ENCODE measurements around the gene PIGQ.

PIGQ gene

DNA sequence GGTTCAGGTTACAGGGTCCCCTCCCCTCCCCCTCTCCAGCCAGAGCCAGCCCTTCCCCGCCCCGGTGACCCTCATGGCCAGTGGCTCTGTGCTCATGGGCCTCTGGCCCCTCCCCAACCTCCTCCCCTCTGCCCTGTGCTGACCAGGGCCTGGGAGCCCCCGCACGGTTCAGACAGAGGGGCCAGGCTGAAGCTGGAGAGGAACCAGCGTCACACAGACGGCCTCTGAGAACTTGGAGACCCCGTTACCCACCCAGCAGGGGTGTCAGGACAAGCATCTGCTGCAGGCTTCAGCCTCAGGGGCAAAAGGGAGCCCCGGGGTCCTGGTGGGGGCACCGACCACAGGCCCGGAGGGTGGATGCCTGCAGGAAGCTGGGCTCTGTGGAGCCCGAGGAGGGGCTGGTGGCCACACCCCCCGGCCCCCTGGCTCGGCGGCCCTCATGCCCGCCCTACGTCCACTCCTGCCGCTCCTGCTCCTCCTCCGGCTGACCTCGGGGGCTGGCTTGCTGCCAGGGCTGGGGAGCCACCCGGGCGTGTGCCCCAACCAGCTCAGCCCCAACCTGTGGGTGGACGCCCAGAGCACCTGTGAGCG is 61.1 kb downstream of the PIGQ start, which contains the start of gene WFIKKN1:
Gene WFIKKN1, plus strand, starts transcription at position 171 of the 591 bp plus-strand sequence. Its CDS starts 269 bp downstream, at position 440.
- DNase-seq = no peak

DNA sequence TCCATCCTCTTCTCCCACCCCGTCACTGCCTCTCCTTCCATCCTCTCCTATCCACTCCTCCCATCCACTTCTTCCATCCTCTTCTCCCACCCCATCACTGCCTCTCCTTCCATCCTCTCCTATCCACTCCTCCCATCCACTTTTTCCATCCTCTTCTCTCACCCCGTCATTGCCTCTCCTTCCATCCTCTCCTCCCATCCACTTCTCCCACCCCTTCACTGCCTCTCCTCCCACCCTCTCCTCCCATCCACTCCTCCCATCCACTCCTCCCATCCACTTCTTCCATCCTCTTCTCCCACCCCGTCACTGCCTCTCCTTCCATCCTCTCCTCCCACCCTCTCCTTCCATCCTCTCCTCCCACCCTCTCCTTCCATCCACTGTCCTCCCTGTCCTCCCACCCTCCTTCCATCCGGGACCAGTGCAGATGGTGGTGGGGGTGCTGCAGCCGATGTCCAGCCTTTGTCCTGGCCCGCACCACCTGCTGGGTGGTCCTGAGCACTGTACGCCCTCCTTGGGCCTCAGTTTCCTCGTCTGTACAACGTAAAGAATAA is 62.1 kb downstream of the PIGQ start:
- DNase-seq = no peak

DNA sequence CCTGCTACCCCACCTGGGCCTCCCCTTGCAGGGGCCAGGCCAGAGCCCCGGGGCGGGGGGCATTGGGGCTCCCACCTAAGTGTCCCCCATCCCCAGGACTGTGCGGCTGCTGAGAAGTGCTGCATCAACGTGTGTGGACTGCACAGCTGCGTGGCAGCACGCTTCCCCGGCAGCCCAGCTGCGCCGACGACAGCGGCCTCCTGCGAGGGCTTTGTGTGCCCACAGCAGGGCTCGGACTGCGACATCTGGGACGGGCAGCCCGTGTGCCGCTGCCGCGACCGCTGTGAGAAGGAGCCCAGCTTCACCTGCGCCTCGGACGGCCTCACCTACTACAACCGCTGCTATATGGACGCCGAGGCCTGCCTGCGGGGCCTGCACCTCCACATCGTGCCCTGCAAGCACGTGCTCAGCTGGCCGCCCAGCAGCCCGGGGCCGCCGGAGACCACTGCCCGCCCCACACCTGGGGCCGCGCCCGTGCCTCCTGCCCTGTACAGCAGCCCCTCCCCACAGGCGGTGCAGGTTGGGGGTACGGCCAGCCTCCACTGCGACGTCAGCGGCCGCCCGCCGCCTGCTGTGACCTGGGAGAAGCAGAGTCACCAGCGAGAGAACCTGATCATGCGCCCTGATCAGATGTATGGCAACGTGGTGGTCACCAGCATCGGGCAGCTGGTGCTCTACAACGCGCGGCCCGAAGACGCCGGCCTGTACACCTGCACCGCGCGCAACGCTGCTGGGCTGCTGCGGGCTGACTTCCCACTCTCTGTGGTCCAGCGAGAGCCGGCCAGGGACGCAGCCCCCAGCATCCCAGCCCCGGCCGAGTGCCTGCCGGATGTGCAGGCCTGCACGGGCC is 62.9 kb downstream of the PIGQ start:
- DNase-seq = no peak

DNA sequence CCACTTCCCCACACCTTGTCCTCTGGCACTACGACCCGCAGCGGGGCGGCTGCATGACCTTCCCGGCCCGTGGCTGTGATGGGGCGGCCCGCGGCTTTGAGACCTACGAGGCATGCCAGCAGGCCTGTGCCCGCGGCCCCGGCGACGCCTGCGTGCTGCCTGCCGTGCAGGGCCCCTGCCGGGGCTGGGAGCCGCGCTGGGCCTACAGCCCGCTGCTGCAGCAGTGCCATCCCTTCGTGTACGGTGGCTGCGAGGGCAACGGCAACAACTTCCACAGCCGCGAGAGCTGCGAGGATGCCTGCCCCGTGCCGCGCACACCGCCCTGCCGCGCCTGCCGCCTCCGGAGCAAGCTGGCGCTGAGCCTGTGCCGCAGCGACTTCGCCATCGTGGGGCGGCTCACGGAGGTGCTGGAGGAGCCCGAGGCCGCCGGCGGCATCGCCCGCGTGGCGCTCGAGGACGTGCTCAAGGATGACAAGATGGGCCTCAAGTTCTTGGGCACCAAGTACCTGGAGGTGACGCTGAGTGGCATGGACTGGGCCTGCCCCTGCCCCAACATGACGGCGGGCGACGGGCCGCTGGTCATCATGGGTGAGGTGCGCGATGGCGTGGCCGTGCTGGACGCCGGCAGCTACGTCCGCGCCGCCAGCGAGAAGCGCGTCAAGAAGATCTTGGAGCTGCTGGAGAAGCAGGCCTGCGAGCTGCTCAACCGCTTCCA is 63.7 kb downstream of the PIGQ start:
- DNase-seq = no peak

All from hematopoietic multipotent progenitor cell treated with erythropoietin and hydrocortisone succinate and interleukin-3 and kit ligand, for 6 days (in vitro differentiated cells).